Glutamatergic neuron (in vitro differentiated cells): ENCODE results near the gene GAA. TPM values are rescaled to one million over a fixed set of nuclear protein-coding genes. Genes with fewer than 3 reads are reported as not detected.
A peak's percentile ranks its signal among the peaks of the same experiment; 100 is the strongest.

ENCODE experiments used
- DNase-seq: peaks from one replicate; pipeline ENCODE4 v3.0.0; 2022
- H3K27ac Mint-ChIP-seq: one replicate; pipeline ENCODE4 v1.8.0; 2020; ENCODE audit warnings: mild to moderate bottlenecking, mixed read lengths, inconsistent platforms; ENCODE audit not compliant: unreplicated experiment
- H3K27me3 Mint-ChIP-seq: one replicate; pipeline ENCODE4 v1.8.0; 2020; ENCODE audit warnings: mild to moderate bottlenecking, moderate library complexity, mixed read lengths, inconsistent platforms; ENCODE audit not compliant: unreplicated experiment
- H3K36me3 Mint-ChIP-seq: one replicate; pipeline ENCODE4 v1.8.0; 2020; ENCODE audit warnings: mild to moderate bottlenecking, mixed read lengths, inconsistent platforms; ENCODE audit not compliant: unreplicated experiment
- H3K4me1 Mint-ChIP-seq: one replicate; pipeline ENCODE4 v1.8.0; 2020; ENCODE audit warnings: mild to moderate bottlenecking, low read depth, mixed read lengths, inconsistent platforms; ENCODE audit not compliant: unreplicated experiment
- H3K4me3 Mint-ChIP-seq: one replicate; pipeline ENCODE4 v1.8.0; 2020; ENCODE audit warnings: mild to moderate bottlenecking, mixed read lengths, inconsistent platforms; ENCODE audit not compliant: unreplicated experiment
- H3K9me3 Mint-ChIP-seq: one replicate; pipeline ENCODE4 v1.8.0; 2020; ENCODE audit warnings: mild to moderate bottlenecking, moderate library complexity, mixed read lengths, inconsistent platforms; ENCODE audit not compliant: unreplicated experiment
- total RNA-seq: library from RNA; stranded (reverse); fragmentation: NEBNext Ultra II Directional; extraction: Animal tissue kit (Norgen Biotek cat#: 25700); gene quantifications from one replicate; pipeline ENCODE4 v1.2.1, GENCODE V29; 2021; ENCODE audit not compliant: unreplicated experiment
- TF ChIP-seq, protein P1 (sequence below): fragments of 200-600 bp; sonication (generic); IDR thresholded peaks from one replicate; pipeline ENCODE4 v1.5.0; 2021; ENCODE audit not compliant: partially characterized antibody, unreplicated experiment

GAA gene
- total RNA-seq, 1 donor from 2014 or later: 384 TPM

GRCh38 chr17:80099291-80100034 is 1.9 kb upstream of the GAA start:
- Mint-ChIP-seq H3K27ac (no peak overlapping the region), H3K27me3 (peaks cover 22% of the 10 kb centered on the region), H3K36me3 (no peaks in the 10 kb centered on the region), H3K4me3 (no peak overlapping the region), H3K4me1 (peaks cover 33% of the 10 kb centered on the region), H3K9me3 (peaks cover 22% of the 10 kb centered on the region)
- TF ChIP-seq, protein P1, sequence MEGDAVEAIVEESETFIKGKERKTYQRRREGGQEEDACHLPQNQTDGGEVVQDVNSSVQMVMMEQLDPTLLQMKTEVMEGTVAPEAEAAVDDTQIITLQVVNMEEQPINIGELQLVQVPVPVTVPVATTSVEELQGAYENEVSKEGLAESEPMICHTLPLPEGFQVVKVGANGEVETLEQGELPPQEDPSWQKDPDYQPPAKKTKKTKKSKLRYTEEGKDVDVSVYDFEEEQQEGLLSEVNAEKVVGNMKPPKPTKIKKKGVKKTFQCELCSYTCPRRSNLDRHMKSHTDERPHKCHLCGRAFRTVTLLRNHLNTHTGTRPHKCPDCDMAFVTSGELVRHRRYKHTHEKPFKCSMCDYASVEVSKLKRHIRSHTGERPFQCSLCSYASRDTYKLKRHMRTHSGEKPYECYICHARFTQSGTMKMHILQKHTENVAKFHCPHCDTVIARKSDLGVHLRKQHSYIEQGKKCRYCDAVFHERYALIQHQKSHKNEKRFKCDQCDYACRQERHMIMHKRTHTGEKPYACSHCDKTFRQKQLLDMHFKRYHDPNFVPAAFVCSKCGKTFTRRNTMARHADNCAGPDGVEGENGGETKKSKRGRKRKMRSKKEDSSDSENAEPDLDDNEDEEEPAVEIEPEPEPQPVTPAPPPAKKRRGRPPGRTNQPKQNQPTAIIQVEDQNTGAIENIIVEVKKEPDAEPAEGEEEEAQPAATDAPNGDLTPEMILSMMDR: no peak
- DNase-seq: no peak

- Mint-ChIP-seq H3K27me3 (peaks cover 22% of the 10 kb centered on the region), H3K27ac (no peak overlapping the region), H3K4me1 (peaks cover 33% of the 10 kb centered on the region), H3K4me3 (peak overlapping the region; percentile 88), H3K9me3 (peaks cover 22% of the 10 kb centered on the region), H3K36me3 (no peaks in the 10 kb centered on the region)
- DNase-seq: no peak
- TF ChIP-seq, protein P1: no peak
These were observed 1.4 kb upstream of the GAA start for GRCh38 chr17:80100035-80100323.

GRCh38 chr17:80101946-80102663 is 724 bp downstream of the GAA start:
- TF ChIP-seq, protein P1: no peak
- Mint-ChIP-seq H3K27me3 (peaks cover 22% of the 10 kb centered on the region), H3K27ac (peak overlapping the region; percentile 100), H3K9me3 (peaks cover 29% of the 10 kb centered on the region), H3K4me1 (peaks cover 32% of the 10 kb centered on the region), H3K36me3 (no peaks in the 10 kb centered on the region), H3K4me3 (peak overlapping the region; percentile 100)
- DNase-seq: peak; percentile 69

DNA sequence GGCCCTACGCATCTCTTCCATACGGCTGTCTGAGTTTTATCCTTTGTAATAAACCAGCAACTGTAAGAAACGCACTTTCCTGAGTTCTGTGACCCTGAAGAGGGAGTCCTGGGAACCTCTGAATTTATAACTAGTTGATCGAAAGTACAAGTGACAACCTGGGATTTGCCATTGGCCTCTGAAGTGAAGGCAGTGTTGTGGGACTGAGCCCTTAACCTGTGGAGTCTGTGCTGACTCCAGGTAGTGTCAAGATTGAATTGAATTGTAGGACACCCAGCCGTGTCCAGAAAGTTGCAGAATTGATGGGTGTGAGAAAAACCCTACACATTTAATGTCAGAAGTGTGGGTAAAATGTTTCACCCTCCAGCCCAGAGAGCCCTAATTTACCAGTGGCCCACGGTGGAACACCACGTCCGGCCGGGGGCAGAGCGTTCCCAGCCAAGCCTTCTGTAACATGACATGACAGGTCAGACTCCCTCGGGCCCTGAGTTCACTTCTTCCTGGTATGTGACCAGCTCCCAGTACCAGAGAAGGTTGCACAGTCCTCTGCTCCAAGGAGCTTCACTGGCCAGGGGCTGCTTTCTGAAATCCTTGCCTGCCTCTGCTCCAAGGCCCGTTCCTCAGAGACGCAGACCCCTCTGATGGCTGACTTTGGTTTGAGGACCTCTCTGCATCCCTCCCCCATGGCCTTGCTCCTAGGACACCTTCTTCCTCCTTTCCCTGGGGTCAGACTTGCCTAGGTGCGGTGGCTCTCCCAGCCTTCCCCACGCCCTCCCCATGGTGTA is 1.5 kb downstream of the GAA start:
- Mint-ChIP-seq H3K36me3 (no peaks in the 10 kb centered on the region), H3K4me1 (peaks cover 28% of the 10 kb centered on the region), H3K4me3 (peak overlapping the region; percentile 100), H3K27me3 (peaks cover 19% of the 10 kb centered on the region), H3K9me3 (peaks cover 26% of the 10 kb centered on the region), H3K27ac (peak overlapping the region; percentile 100)
- no peak for DNase-seq
- TF ChIP-seq, protein P1: no peak
